HCT116 (cell line): ENCODE data around the gene NR1D2. TPM values are rescaled to one million over a fixed set of nuclear protein-coding genes. Genes with fewer than 3 reads are reported as not detected.
A peak's percentile ranks its signal among the peaks of the same experiment; 100 is the strongest.
"Not testable (repeated sequence)": the region's sequence is repeated elsewhere in the genome, so short reads cannot be mapped to it uniquely, and the experiment has no call there.

Source experiments
- ATAC-seq: fragments of 200-7000 bp; cut with Tn5 transposase; 2 replicates; pipeline ENCODE4 v1.9.1; 2020; ENCODE audit warnings: mild to moderate bottlenecking, moderate library complexity
- BruUV-seq: library from RNA; stranded (reverse); fragments of 400-500 nt; replicated peaks from 2 replicates; lab custom pipeline; 2021; lab: Mats Ljungman, UMichigan
- CTCF ChIA-PET: fragments of 300-600 bp; sonication (Branson Sonifier 250); formaldehyde crosslinking; loops from one replicate; lab custom pipeline; 2021; ENCODE audit warnings: antibody characterized with exemption; lab: Charles Lee
- POLR2A ChIA-PET: fragments of 300-600, 350-600 bp; sonication (Branson Sonifier 250); formaldehyde crosslinking; loops from one replicate; lab custom pipeline; 2021; ENCODE audit warnings: antibody characterized with exemption; lab: Charles Lee
- RAD21 ChIA-PET, 2 experiments: fragments of 300-600 bp; sonication (Branson Sonifier 250); formaldehyde crosslinking; loops; one replicate each; lab custom pipeline; 2023; ENCODE audit warnings: low total read pairs in 2 of 2; ENCODE audit not compliant: uncharacterized antibody in 2 of 2, unreplicated experiment in 2 of 2, low non-redundant PET in 1 of 2; lab: Charles Lee
- DNase-seq: peaks from one replicate; pipeline ENCODE4 v3.0.0-alpha.2; 2010; ENCODE audit warnings: low read depth, low spot score
- H2AFZ ChIP-seq: fragments of 200-600 bp; shearing (Covaris generic), sonication (generic); 2 replicates; pipeline ENCODE4 v1.6.1; 2017; ENCODE audit warnings: low read depth, mixed run types, mixed read lengths, antibody characterized with exemption, low read length; ENCODE audit not compliant: poor library complexity, severe bottlenecking
- H3K27ac ChIP-seq: 2 replicates; pipeline ENCODE4 v1.5.1; 2012; ENCODE audit warnings: low read depth, low read length
- H3K27me3 ChIP-seq: fragments of 200-600 bp; sonication (generic); 2 replicates; pipeline ENCODE4 v1.6.1; 2016; ENCODE audit warnings: mixed run types, low read length, mixed read lengths; ENCODE audit not compliant: insufficient read depth
- H3K36me3 ChIP-seq, 2 experiments: fragments of 200-500 bp in 1 of 2; fragments of 200-600 bp in 1 of 2; sonication (Bioruptor generic) in 1 of 2; sonication (generic) in 1 of 2; 2 replicates each; pipeline versions ENCODE4 v1.5.1 to v1.6.1; 2014 to 2016; ENCODE audit warnings: low read length in 2 of 2, inconsistent platforms in 1 of 2, mixed read lengths in 1 of 2, mixed run types in 1 of 2; ENCODE audit not compliant: insufficient read depth in 2 of 2, control insufficient read depth in 1 of 2
- H3K4me1 ChIP-seq, 2 experiments: fragments of 200-600 bp in 1 of 2; sonication (generic) in 1 of 2; 2 replicates each; pipeline versions ENCODE4 v1.5.1 to v1.6.1; 2012 to 2017; ENCODE audit warnings: low read length in 2 of 2, inconsistent platforms in 1 of 2, mild to moderate bottlenecking in 1 of 2, mixed read lengths in 1 of 2, mixed run types in 1 of 2, moderate library complexity in 1 of 2; ENCODE audit not compliant: insufficient read depth in 2 of 2, control insufficient read depth in 1 of 2
- H3K4me2 ChIP-seq: fragments of 200-600 bp; sonication (generic); 2 replicates; pipeline ENCODE4 v1.6.1; 2017; ENCODE audit warnings: mixed run types, low read length, mixed read lengths
- H3K4me3 ChIP-seq, 2 experiments: fragments of 200-600 bp in 1 of 2; sonication (generic) in 1 of 2; replicated peaks in 1 of 2; 2 replicates each; pipeline ENCODE4 v1.5.1; 2011 to 2016; ENCODE audit warnings: low read length in 2 of 2, control low read depth in 1 of 2, low read depth in 1 of 2, mild to moderate bottlenecking in 1 of 2, mixed read lengths in 1 of 2, mixed run types in 1 of 2
- H3K79me2 ChIP-seq: fragments of 200-600 bp; sonication (generic); 2 replicates; pipeline ENCODE4 v1.6.1; 2017; ENCODE audit warnings: mild to moderate bottlenecking, mixed run types, low read length, moderate library complexity, mixed read lengths; ENCODE audit not compliant: insufficient read depth
- H3K9ac ChIP-seq: fragments of 200-600 bp; sonication (generic); 2 replicates; pipeline ENCODE4 v1.6.1; 2016; ENCODE audit warnings: low read length, mixed read lengths
- H3K9me2 ChIP-seq: fragments of 200-600 bp; sonication (generic), shearing (Covaris generic); 2 replicates; pipeline ENCODE4 v1.6.1; 2017; ENCODE audit warnings: mixed run types, mild to moderate bottlenecking, moderate library complexity; ENCODE audit not compliant: insufficient read depth
- H3K9me3 ChIP-seq, 2 experiments: fragments of 200-500 bp in 1 of 2; fragments of 200-600 bp in 1 of 2; sonication (Bioruptor generic) in 1 of 2; sonication (generic) in 1 of 2; 2 replicates each; pipeline ENCODE4 v1.6.1; 2014 to 2017; ENCODE audit warnings: low read length in 2 of 2, mixed read lengths in 2 of 2, inconsistent platforms in 1 of 2, low read depth in 1 of 2, mild to moderate bottlenecking in 1 of 2, mixed run types in 1 of 2, moderate library complexity in 1 of 2; ENCODE audit not compliant: control insufficient read depth in 1 of 2, insufficient read depth in 1 of 2
- H4K20me1 ChIP-seq: fragments of 200-600 bp; sonication (generic), shearing (Covaris generic); 2 replicates; pipeline ENCODE4 v1.6.1; 2017; ENCODE audit warnings: mixed run types, mild to moderate bottlenecking, moderate library complexity; ENCODE audit not compliant: insufficient read depth
- FOSL1 ChIP-seq: IDR thresholded peaks from 2 replicates; pipeline ENCODE4 v1.6.1; 2012; ENCODE audit warnings: low read depth
- JUND ChIP-seq: IDR thresholded peaks from 2 replicates; pipeline ENCODE4 v1.6.1; 2012
- POLR2A ChIP-seq: IDR thresholded peaks from 2 replicates; pipeline ENCODE4 v1.7.0; 2011; ENCODE audit warnings: borderline replicate concordance; ENCODE audit not compliant: insufficient read depth, insufficient read length; ENCODE audit errors: extremely low read depth
- SIN3A ChIP-seq: IDR thresholded peaks from 2 replicates; pipeline ENCODE4 v1.6.1; 2012; ENCODE audit warnings: low read depth
- ZBTB33 ChIP-seq: IDR thresholded peaks from 2 replicates; pipeline ENCODE4 v1.6.1; 2011; ENCODE audit warnings: mild to moderate bottlenecking, low read length, moderate library complexity; ENCODE audit not compliant: insufficient replicate concordance; ENCODE audit errors: extremely low read depth
- intact Hi-C: fragments of 100-400 bp; cut with micrococcal nuclease; formaldehyde crosslinking; loops from 2 replicates; pipeline ENCODE4 v1.10.0; 2022
- total RNA-seq: library from RNA; stranded (reverse); gene quantifications from one replicate; pipeline ENCODE4 v1.2.1, GENCODE V29; 2021; ENCODE audit not compliant: unreplicated experiment

The NR1D2 gene
- total RNA-seq, 1 experiment from 2014 or later: 60.9 TPM

DNA sequence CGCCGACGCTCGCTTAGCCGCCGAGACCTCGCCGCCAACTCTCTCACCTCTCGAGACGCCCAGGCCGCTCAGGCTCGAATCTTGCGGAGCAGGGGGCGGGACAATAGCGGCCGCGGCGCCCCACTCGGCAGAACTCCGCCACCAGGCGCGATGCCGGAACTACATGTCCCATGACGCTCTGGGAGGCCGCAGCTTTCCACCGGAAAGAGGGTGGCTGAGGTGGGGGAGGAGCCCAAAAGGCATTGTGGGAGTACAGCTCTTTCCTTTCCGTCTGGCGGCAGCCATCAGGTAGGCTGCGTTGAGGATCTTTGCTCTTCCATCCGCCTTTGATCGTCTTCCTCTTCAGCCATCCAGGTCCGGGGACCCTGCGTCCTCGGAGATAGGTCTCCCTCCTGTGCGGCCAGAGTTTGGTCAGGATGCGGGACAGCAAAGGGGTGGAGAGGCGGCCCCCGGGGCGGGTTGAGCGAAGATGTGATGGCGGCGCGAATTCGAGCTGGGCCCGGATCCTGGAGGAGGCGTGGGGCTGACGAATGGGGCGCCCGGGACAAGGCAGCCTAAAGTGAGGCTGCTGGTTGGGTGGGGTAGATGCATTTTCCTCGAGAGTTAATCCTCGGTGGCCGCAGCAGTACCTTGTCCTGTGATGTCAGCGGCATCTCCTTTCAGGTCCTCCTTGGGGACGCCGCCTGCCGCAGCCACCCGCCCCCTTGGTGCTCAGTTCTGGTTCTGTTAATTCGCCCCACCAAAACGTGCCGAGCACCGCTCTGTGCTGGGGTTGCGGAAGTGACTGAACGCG lies 28.0 kb upstream of the NR1D2 start, which contains the start of the genes NKIRAS1 and RPL15 (continued):
- no peak for TF ChIP-seq ZBTB33
- peak; percentile 99 for TF ChIP-seq POLR2A
- peak; percentile 98 for TF ChIP-seq SIN3A
- TF ChIP-seq FOSL1: no peak
- no peak for TF ChIP-seq JUND

DNA sequence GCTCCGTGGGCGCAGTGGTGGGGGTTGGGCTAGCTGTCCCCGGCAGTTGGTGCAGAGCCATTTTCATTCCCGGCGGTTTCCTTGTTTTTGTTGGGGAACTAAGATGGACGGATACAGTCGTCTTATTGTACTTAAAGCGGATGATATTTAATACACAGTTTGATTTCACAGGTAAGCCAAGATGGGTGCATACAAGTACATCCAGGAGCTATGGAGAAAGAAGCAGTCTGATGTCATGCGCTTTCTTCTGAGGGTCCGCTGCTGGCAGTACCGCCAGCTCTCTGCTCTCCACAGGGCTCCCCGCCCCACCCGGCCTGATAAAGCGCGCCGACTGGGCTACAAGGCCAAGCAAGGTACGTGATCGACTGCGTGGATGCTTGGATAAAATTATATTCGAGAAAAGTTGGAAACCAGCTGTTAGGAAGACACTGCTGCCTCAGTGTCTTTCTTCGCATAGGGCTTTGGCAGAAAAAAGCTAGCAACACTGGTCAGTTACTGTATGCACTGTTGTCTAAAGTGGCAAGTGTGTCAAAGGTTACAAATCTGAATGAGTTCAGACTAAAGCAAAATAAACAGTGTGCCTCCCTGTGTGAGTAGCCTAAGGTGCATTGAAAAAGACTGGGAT lies 27.3 kb upstream of the NR1D2 start:
- peak; percentile 40 for ATAC-seq
- H3K9me3 ChIP-seq, H2AFZ ChIP-seq, CTCF ChIA-PET, DNase-seq, BruUV-seq, RAD21 ChIA-PET, H3K27me3 ChIP-seq, H3K9me2 ChIP-seq: not testable (repeated sequence)
- Histone ChIP-seq H3K4me1 (peaks cover 14 to 23% of the 10 kb centered on the region in 2 experiments; a peak in 3 of 4 replicates), H3K79me2 (peaks cover 68% of the 10 kb centered on the region), H4K20me1 (peaks cover 28% of the 10 kb centered on the region; the same call in 1 of the 2 replicates), H3K36me3 (peaks cover 16 to 26% of the 10 kb centered on the region in 2 experiments), H3K27ac (peak overlapping the region; percentile 83), H3K4me3 (peak overlapping the region; percentile 87 to 97), H3K4me2 (peak overlapping the region; percentile 83), H3K9ac (peak overlapping the region; percentile 98)
- POLR2A ChIA-PET: interaction anchor here (1.0 to 4.1 kb wide), 13 partner anchors 10 to 680 kb away, joined by 3 to 69 read pairs (median 4); no protein-coding TSS in a partner anchor
- peak; percentile 41 for TF ChIP-seq SIN3A
- intact Hi-C loops: loop anchor here (1.0 kb wide), 1 partner anchor 29 kb away; no protein-coding TSS in a partner anchor

DNA sequence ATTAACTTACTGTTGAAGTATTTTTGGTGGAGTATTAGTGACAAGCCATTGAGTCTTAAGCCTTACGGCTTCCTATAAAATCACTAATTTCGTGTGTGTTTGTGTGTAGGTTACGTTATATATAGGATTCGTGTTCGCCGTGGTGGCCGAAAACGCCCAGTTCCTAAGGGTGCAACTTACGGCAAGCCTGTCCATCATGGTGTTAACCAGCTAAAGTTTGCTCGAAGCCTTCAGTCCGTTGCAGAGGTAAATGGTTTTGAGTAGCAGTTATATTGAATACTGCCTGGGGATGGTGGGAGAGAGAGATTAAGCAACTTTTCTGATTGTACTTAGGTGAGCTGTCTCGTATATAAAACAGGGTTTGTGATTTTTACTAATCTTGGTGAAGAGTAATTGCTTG lies 26.8 kb upstream of the NR1D2 start:
- RAD21 ChIA-PET, intact Hi-C loops, H3K9me2 ChIP-seq, H3K27me3 ChIP-seq, H2AFZ ChIP-seq, ATAC-seq, CTCF ChIA-PET, H3K9me3 ChIP-seq, BruUV-seq, DNase-seq: not testable (repeated sequence)
- Histone ChIP-seq H3K4me2 (peak overlapping the region; percentile 83), H3K4me3 (peak overlapping the region; percentile 87 to 97), H3K27ac (peak overlapping the region; percentile 83; the same call in 1 of the 2 replicates), H3K9ac (peak overlapping the region; percentile 98), H3K36me3 (peaks cover 16 to 26% of the 10 kb centered on the region in 2 experiments), H3K79me2 (peaks cover 63% of the 10 kb centered on the region), H3K4me1 (peaks cover 14 to 23% of the 10 kb centered on the region in 2 experiments; a peak in 3 of 4 replicates), H4K20me1 (peaks cover 28% of the 10 kb centered on the region; the same call in 1 of the 2 replicates)
- POLR2A ChIA-PET: interaction anchor here (0.9 to 4.1 kb wide), 4 partner anchors 9 to 28 kb away, joined by 3 to 69 read pairs (median 12); no protein-coding TSS in a partner anchor
